Lung (tissue), 12 donors: ENCODE data around the gene RGS3. TPM values are rescaled to one million over a fixed set of nuclear protein-coding genes. Genes with fewer than 3 reads are reported as not detected.

Experiments
- ATAC-seq: fragments of 200-7000 bp; cut with Tn5 transposase; one replicate; pipeline ENCODE4 v1.9.1; 2020; ENCODE audit warnings: moderate number of reproducible peaks; ENCODE audit not compliant: insufficient read depth, low FRiP score
- DNase-seq, 3 donors: peaks; one replicate each; pipeline ENCODE4 v3.0.0-alpha.2; 2013 to 2017
- H3K27ac ChIP-seq, 2 donors: one replicate each; pipeline ENCODE4 v1.5.1; 2013; ENCODE audit warnings: mild to moderate bottlenecking in 2 of 2, moderate library complexity in 2 of 2, control low read depth in 1 of 2, inconsistent platforms in 1 of 2, low read depth in 1 of 2, low read length in 1 of 2
- H3K27me3 ChIP-seq, 3 donors: one replicate each; pipeline ENCODE4 v1.5.1; 2013; ENCODE audit warnings: low read length in 2 of 3; ENCODE audit not compliant: control insufficient read depth in 3 of 3, insufficient read depth in 3 of 3
- H3K36me3 ChIP-seq, 4 donors: one replicate each; pipeline ENCODE4 v1.5.1; 2013; ENCODE audit warnings: low read length in 4 of 4, mild to moderate bottlenecking in 1 of 4, moderate library complexity in 1 of 4; ENCODE audit not compliant: control insufficient read depth in 4 of 4, insufficient read depth in 4 of 4
- H3K4me1 ChIP-seq, 5 donors: one replicate each; pipeline ENCODE4 v1.5.1; 2013; ENCODE audit warnings: low read length in 5 of 5, mild to moderate bottlenecking in 2 of 5, moderate library complexity in 1 of 5; ENCODE audit not compliant: control insufficient read depth in 5 of 5, insufficient read depth in 5 of 5
- H3K4me3 ChIP-seq: one replicate; pipeline ENCODE4 v1.5.1; 2013; ENCODE audit warnings: mild to moderate bottlenecking, control low read depth, moderate library complexity
- H3K9ac ChIP-seq, 2 donors: one replicate each; pipeline ENCODE4 v1.5.1; 2013; ENCODE audit warnings: low read length in 2 of 2, control low read depth in 1 of 2; ENCODE audit not compliant: insufficient read depth in 1 of 2
- H3K9me3 ChIP-seq, 4 donors: one replicate each; pipeline ENCODE4 v1.5.1; 2013; ENCODE audit warnings: low read length in 3 of 4, mild to moderate bottlenecking in 1 of 4, moderate library complexity in 1 of 4; ENCODE audit not compliant: control insufficient read depth in 4 of 4, insufficient read depth in 3 of 4
- WGBS, 2 donors: extraction: QIAGEN DNeasy Blood & Tissue Kit; methylation state at CpG; one replicate each; pipeline ENCODE4 v1.1.7; 2013; 5-methylcytosine and 5-hydroxymethylcytosine counted together
- polyA plus RNA-seq, 2 donors: library from polyadenylated mRNA; stranded (reverse); fragments of 200-250 nt; gene quantifications; one replicate each; pipeline ENCODE4 v1.2.1, GENCODE V29; 2013
- total RNA-seq, 2 donors: library from RNA; depleted of rRNA in 1 of 2; stranded (reverse); fragments of >200 nt in 1 of 2; gene quantifications; one replicate each; pipeline ENCODE4 v1.2.1, GENCODE V29; 2014 to 2021
- TF ChIP-seq, protein P1 (sequence below): IDR thresholded peaks from 2 replicates; pipeline ENCODE4 v1.5.1; 2012; ENCODE audit warnings: mild to moderate bottlenecking; ENCODE audit errors: control extremely low read depth, extremely low read depth
- donor health status: control.
- donor health status: control.
- donor health status: Bipolar disorder and iron deficiency.
- donor health status: healthy.
- donor health status: DM: yes; HTN: yes; CAD: no.

Gene RGS3
- total and polyA plus RNA-seq, 4 donors = 43.0 to 91.8 (median 73.9) TPM

DNA sequence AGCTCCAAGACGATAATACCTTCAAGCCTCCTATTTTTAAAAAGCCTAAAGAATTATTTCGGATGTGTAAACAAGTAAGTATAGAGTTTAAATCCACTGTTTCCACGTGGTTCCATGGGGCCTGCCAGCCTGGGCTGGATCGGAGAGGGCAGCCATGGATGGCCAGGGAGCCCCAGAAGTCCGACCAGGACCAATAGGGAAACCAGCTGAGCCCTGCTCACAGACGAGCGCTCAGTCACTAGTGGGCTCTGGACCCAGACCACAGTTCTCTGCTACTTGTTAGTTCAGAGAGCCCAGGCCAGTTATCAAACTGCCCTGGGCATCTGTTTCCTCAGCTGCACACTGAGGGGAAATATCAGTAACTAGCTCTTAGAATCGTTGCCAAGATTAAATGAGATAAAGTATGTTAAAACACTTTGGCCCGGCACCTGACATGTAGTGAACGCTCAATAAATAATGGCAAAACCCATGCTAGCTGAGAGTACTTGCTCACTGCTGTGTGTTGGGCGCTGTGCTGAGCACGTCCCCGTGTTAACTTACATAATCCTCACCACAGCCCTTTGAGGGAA, 124.8 kb downstream of the RGS3 start:
- no peak overlapping the region for H3K4me3 ChIP-seq
- H3K4me1 ChIP-seq = peaks cover 6 to 40% (median 11%) of the 10 kb centered on the region in 5 donors
- TF ChIP-seq, protein P1, sequence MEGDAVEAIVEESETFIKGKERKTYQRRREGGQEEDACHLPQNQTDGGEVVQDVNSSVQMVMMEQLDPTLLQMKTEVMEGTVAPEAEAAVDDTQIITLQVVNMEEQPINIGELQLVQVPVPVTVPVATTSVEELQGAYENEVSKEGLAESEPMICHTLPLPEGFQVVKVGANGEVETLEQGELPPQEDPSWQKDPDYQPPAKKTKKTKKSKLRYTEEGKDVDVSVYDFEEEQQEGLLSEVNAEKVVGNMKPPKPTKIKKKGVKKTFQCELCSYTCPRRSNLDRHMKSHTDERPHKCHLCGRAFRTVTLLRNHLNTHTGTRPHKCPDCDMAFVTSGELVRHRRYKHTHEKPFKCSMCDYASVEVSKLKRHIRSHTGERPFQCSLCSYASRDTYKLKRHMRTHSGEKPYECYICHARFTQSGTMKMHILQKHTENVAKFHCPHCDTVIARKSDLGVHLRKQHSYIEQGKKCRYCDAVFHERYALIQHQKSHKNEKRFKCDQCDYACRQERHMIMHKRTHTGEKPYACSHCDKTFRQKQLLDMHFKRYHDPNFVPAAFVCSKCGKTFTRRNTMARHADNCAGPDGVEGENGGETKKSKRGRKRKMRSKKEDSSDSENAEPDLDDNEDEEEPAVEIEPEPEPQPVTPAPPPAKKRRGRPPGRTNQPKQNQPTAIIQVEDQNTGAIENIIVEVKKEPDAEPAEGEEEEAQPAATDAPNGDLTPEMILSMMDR = no peak
- 46 to 47% methylated on average over 13 of the region's 13 CpGs for WGBS, 2 donors
- no peak overlapping the region for H3K9ac ChIP-seq
- peak overlapping the region; percentile 53 to 80 for H3K27ac ChIP-seq
- no peaks in the 10 kb centered on the region for H3K9me3 ChIP-seq
- peaks cover 3 to 20% (median 17%) of the 10 kb centered on the region in 4 donors for H3K36me3 ChIP-seq
- H3K27me3 ChIP-seq = no peaks in the 10 kb centered on the region
- DNase-seq (no peak), ATAC-seq (no peak)

DNA sequence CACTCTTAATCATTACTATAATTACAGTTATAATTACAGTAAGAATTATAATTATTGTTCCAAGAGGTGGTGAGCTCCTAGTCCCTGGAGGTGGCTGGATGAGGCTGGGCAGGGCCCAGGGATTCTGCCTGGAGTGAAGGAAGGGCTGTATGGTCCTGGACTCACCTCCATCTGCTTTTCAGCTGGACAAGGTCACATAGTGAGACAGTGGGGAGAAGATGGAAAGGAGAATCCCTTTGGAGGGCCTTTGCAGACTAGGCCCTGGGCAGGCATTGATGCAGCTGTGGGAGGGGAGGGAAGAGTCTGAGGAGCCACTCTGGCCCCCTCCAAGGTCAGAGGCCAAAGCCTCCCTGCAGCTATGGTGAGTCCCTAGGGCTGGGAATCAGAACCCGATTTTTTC, 125.4 kb downstream of the RGS3 start:
- 25 to 35% methylated on average over 1 of the region's 1 CpG for WGBS, 2 donors
- ATAC-seq = no peak
- DNase-seq = no peak
- peak overlapping the region; percentile 71 to 80 for H3K27ac ChIP-seq
- H3K27me3 ChIP-seq = no peaks in the 10 kb centered on the region
- no peak overlapping the region for H3K4me3 ChIP-seq
- H3K4me1 ChIP-seq = peaks cover 8 to 45% (median 15%) of the 10 kb centered on the region in 5 donors
- H3K9me3 ChIP-seq = no peaks in the 10 kb centered on the region
- no peak overlapping the region for H3K9ac ChIP-seq
- H3K36me3 ChIP-seq = peaks cover 2 to 14% (median 13%) of the 10 kb centered on the region in 4 donors
- TF ChIP-seq, protein P1 = no peak

DNA sequence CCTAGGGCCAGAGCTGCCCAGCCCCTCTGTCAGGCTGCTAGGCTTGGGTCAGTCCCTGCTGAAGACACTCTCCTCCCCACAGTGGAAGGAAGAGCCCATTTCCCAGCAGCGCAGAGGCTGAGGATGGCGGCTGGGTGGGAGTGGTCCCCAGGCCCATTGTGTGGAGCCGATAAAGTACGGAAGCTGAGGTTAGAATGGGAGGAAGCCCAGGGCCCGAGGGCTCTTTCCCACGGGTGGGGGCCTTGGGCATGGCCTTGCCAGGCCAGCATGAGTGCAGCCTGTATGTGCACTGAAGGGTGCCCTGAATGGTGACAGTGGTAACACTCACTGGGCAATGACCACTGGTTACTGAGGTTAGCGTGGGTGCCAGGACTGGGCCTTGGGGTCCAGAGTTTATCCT, 125.9 kb downstream of the RGS3 start:
- DNase-seq (peak in 2 of 3 donors; percentile 13 to 45), ATAC-seq (no peak)
- Histone ChIP-seq H3K9ac (no peak overlapping the region), H3K9me3 (no peaks in the 10 kb centered on the region), H3K27me3 (no peaks in the 10 kb centered on the region), H3K4me1 (peaks cover 8 to 40% (median 15%) of the 10 kb centered on the region in 5 donors), H3K4me3 (no peak overlapping the region), H3K27ac (peak overlapping the region; percentile 71 to 80), H3K36me3 (peaks cover 0 to 12% (median 8%) of the 10 kb centered on the region in 4 donors)
- WGBS, 2 donors = 34 to 44% methylated on average over 7 of the region's 7 CpGs
- TF ChIP-seq, protein P1 = no peak
